HUDEP-2 (cell line): ENCODE results near the gene GRAP.

Experiments
- DNase-seq, 76 experiments: peaks; one replicate each; lab custom pipeline; 2025; ENCODE audit not compliant: unreplicated experiment in 76 of 76; lab: John Stamatoyannopoulos, UW

GRAP gene

GRCh38 chr17:19019041-19019941, 27.5 kb downstream of the GRAP start:
- DNase-seq: no peak

- DNase-seq: no peak
These were observed 28.2 kb downstream of the GRAP start for GRCh38 chr17:19018600-19018950.

- no peak for DNase-seq
These were observed 28.8 kb downstream of the GRAP start for GRCh38 chr17:19017804-19018599.

GRCh38 chr17:19017401-19017800, 29.4 kb downstream of the GRAP start:
- no peak for DNase-seq

GRCh38 chr17:19016881-19017280, 29.9 kb downstream of the GRAP start:
- no peak for DNase-seq

- no peak for DNase-seq
These were observed 30.5 kb downstream of the GRAP start for GRCh38 chr17:19016297-19016696.

GRCh38 chr17:19015428-19015827, 31.3 kb downstream of the GRAP start:
- DNase-seq: no peak

- no peak for DNase-seq
These were observed 32.0 kb downstream of the GRAP start for GRCh38 chr17:19014628-19015215.

GRCh38 chr17:19013806-19014627, 32.7 kb downstream of the GRAP start:
- no peak for DNase-seq

GRCh38 chr17:19013226-19013625, 33.5 kb downstream of the GRAP start:
- no peak for DNase-seq

- DNase-seq: no peak
These were observed 34.3 kb downstream of the GRAP start for GRCh38 chr17:19012171-19013080.

GRCh38 chr17:19011581-19011980, 35.2 kb downstream of the GRAP start:
- DNase-seq: no peak

- no peak for DNase-seq
These were observed 35.8 kb downstream of the GRAP start for GRCh38 chr17:19010729-19011505.

GRCh38 chr17:19009970-19010369, 36.8 kb downstream of the GRAP start:
- no peak for DNase-seq

GRCh38 chr17:19006698-19007097, 40.1 kb downstream of the GRAP start:
- DNase-seq: no peak

- no peak for DNase-seq
These were observed 40.8 kb downstream of the GRAP start for GRCh38 chr17:19005789-19006430.

GRCh38 chr17:19005137-19005773, 41.5 kb downstream of the GRAP start:
- no peak for DNase-seq
